Activated naive CD4-positive, alpha-beta T cell treated with anti-CD3 and anti-CD28 coated beads, Interleukin-2, amount 50 U/mL, for 24 hours (primary cell): Measurements from ENCODE around the gene TBC1D22A.

Experiments used
- H3K27ac Mint-ChIP-seq: one replicate; pipeline ENCODE4 v1.8.0; 2021; ENCODE audit warnings: mild to moderate bottlenecking, mixed read lengths
- H3K27me3 Mint-ChIP-seq: one replicate; pipeline ENCODE4 v1.8.0; 2021; ENCODE audit warnings: mixed read lengths
- H3K36me3 Mint-ChIP-seq: one replicate; pipeline ENCODE4 v1.8.0; 2021; ENCODE audit warnings: mixed read lengths
- H3K4me1 Mint-ChIP-seq: one replicate; pipeline ENCODE4 v1.8.0; 2021; ENCODE audit warnings: mixed read lengths
- H3K4me3 Mint-ChIP-seq: one replicate; pipeline ENCODE4 v1.8.0; 2021; ENCODE audit warnings: mild to moderate bottlenecking, mixed read lengths
- H3K9me3 Mint-ChIP-seq: one replicate; pipeline ENCODE4 v1.8.0; 2021; ENCODE audit warnings: mixed read lengths

The TBC1D22A gene

GRCh38 chr22:46746620-46747019, 15.8 kb upstream of the TBC1D22A start:
- no peaks in the 10 kb centered on the region for H3K9me3 Mint-ChIP-seq
- H3K36me3 Mint-ChIP-seq = peaks cover 4% of the 10 kb centered on the region
- no peak overlapping the region for H3K27ac Mint-ChIP-seq
- H3K27me3 Mint-ChIP-seq = no peaks in the 10 kb centered on the region
- no peak overlapping the region for H3K4me3 Mint-ChIP-seq
- H3K4me1 Mint-ChIP-seq = peaks cover 33% of the 10 kb centered on the region

GRCh38 chr22:46747646-46748045, 14.8 kb upstream of the TBC1D22A start:
- no peaks in the 10 kb centered on the region for H3K27me3 Mint-ChIP-seq
- peaks cover 4% of the 10 kb centered on the region for H3K36me3 Mint-ChIP-seq
- H3K4me3 Mint-ChIP-seq = no peak overlapping the region
- H3K4me1 Mint-ChIP-seq = peaks cover 33% of the 10 kb centered on the region
- no peak overlapping the region for H3K27ac Mint-ChIP-seq
- no peaks in the 10 kb centered on the region for H3K9me3 Mint-ChIP-seq

- Mint-ChIP-seq H3K27ac (peak overlapping the region; percentile 81), H3K36me3 (no peaks in the 10 kb centered on the region), H3K4me3 (peak overlapping the region; percentile 72), H3K4me1 (peaks cover 33% of the 10 kb centered on the region), H3K9me3 (no peaks in the 10 kb centered on the region), H3K27me3 (no peaks in the 10 kb centered on the region)
These were observed 14.1 kb upstream of the TBC1D22A start for GRCh38 chr22:46748206-46748907.

DNA sequence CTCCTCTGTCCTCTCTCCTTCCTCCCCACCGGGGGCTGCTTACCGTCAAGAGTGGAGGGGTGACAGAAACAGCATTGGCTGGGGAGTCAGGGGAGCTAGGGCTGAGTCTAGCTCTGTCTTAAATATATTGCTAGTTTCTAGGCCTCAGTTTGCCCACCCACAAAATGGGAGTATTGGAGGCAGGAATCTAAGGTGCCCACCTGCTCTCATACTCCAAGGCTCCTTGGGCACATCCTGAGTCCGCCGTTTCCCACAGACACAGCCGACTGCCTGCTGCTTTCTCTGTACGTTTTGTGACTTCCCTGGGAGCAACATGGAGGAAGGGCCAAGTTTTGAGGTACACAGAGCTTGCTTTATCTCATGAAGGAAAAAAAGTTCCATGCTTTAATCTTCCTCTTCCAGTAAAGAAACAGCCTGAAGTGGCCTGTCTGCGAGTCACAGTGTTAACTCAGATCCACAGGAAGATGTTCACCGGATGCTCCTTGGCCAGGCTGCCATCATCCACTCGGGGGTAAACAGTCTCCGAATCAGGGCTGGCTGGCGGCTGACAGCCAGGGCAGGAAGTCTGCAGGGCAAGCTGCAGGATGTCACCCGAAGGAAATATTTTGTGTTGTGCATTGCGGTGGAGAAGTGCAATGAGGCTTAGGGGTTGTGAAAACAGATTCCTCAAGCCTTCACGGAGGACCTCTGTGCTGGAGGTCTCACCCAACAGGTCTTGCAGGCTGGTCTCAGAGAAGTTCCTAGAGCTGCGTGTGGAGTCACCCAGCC, 13.4 kb upstream of the TBC1D22A start:
- Mint-ChIP-seq H3K27me3 (no peaks in the 10 kb centered on the region), H3K4me1 (peaks cover 33% of the 10 kb centered on the region), H3K4me3 (peak overlapping the region; percentile 72), H3K9me3 (no peaks in the 10 kb centered on the region), H3K36me3 (no peaks in the 10 kb centered on the region), H3K27ac (peak overlapping the region; percentile 81)

GRCh38 chr22:46749682-46750529, 12.5 kb upstream of the TBC1D22A start:
- Mint-ChIP-seq H3K4me1 (peaks cover 33% of the 10 kb centered on the region), H3K27ac (peak overlapping the region; percentile 81), H3K27me3 (no peaks in the 10 kb centered on the region), H3K4me3 (peak overlapping the region; percentile 72), H3K9me3 (no peaks in the 10 kb centered on the region), H3K36me3 (no peaks in the 10 kb centered on the region)

DNA sequence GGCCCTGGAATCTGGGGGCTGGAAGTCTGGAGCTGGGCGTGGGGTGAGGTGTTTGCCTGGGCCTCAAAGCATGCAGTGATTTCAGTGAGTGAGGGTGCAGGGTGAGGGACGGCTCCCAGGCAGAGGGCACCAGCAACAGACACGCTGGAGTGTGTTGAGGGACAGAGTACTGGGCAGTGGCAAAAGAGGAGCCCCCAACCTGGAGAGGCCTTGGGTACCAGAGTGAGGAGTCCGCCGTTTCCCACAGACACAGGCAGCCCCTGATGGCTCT, 12.0 kb upstream of the TBC1D22A start:
- Mint-ChIP-seq H3K4me3 (no peak overlapping the region), H3K27ac (no peak overlapping the region)

DNA sequence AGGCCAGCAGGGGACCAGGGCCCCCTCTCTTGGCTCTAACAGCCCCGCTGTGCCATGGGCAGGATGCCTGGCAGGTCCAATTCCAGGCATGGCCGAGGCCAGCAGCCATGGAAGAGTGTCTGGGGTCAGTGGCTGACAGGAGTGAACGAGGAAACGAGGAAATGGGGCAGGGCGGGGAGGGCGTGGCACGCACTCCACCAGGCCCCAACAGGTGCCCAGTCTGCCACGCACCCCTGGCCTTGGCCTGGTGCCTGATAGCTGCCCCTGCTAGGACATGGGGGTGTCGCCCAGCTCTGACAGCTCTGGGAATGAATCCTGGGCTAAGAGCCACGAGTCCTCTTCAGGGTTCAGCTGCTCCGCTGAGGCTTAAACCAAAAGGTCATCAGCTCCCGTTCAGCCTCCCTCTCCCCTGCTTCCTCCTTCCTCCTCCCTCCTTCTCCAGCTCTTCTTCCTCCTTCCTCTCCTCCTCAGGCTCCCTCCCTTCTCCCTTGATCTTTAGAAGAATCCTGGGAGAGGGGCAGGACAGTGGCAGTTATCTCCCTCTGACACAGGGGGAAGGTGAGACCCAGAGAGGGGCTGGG, 11.5 kb upstream of the TBC1D22A start:
- Mint-ChIP-seq H3K4me1 (peaks cover 33% of the 10 kb centered on the region), H3K4me3 (no peak overlapping the region), H3K36me3 (no peaks in the 10 kb centered on the region), H3K9me3 (no peaks in the 10 kb centered on the region), H3K27ac (no peak overlapping the region), H3K27me3 (no peaks in the 10 kb centered on the region)

More for the DNA sequence above, 12.0 kb upstream of the TBC1D22A start:
- Mint-ChIP-seq H3K9me3 (no peaks in the 10 kb centered on the region), H3K27me3 (no peaks in the 10 kb centered on the region), H3K4me1 (peaks cover 33% of the 10 kb centered on the region), H3K36me3 (no peaks in the 10 kb centered on the region)

DNA sequence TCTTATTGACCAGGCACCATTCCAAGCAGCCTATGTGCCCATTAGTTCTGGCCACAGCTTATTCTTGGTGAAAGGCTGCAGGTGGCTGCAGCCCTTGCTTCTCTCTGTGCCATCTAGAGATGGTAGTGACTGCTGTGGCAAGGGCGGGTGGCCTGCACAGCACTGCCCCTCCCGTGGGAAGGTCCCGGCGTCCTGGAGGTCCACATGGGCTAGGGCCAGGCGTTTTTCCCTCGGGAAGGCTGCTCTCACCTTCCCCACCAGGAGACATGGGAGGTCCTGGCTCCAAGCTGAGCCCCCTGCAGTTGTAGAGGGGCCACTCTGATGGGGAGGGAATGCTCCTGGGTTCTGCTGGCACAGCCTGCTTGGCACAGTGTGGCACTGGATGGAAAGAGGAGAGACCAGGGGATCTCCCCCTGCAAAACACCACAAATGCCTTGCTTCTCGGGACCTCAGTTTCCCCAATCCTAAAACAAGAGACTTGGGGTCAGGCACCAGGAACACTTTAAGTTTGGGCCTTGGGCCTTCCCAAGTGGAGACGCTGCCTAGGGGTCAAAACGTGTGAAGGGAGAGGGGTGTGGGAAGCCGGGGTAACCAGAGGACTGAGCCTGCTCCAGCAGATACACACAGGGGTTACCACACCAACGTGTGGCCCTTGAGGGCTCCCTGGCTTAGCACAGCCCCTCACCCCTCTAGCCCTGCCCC, 10.0 kb upstream of the TBC1D22A start:
- peaks cover 6% of the 10 kb centered on the region for H3K9me3 Mint-ChIP-seq
- no peak overlapping the region for H3K4me3 Mint-ChIP-seq
- H3K27me3 Mint-ChIP-seq = no peaks in the 10 kb centered on the region
- peaks cover 3% of the 10 kb centered on the region for H3K36me3 Mint-ChIP-seq
- H3K4me1 Mint-ChIP-seq = peaks cover 44% of the 10 kb centered on the region
- H3K27ac Mint-ChIP-seq = no peak overlapping the region

GRCh38 chr22:46752988-46753310, 9.5 kb upstream of the TBC1D22A start:
- Mint-ChIP-seq H3K27me3 (no peaks in the 10 kb centered on the region), H3K27ac (no peak overlapping the region), H3K36me3 (peaks cover 3% of the 10 kb centered on the region), H3K4me1 (peaks cover 41% of the 10 kb centered on the region), H3K9me3 (peaks cover 6% of the 10 kb centered on the region), H3K4me3 (no peak overlapping the region)

GRCh38 chr22:46753360-46753759, 9.1 kb upstream of the TBC1D22A start:
- Mint-ChIP-seq H3K4me1 (peaks cover 39% of the 10 kb centered on the region), H3K27me3 (no peaks in the 10 kb centered on the region), H3K4me3 (no peak overlapping the region), H3K27ac (no peak overlapping the region), H3K9me3 (peaks cover 6% of the 10 kb centered on the region), H3K36me3 (peaks cover 3% of the 10 kb centered on the region)

GRCh38 chr22:46753761-46754109, 8.7 kb upstream of the TBC1D22A start:
- Mint-ChIP-seq H3K9me3 (peaks cover 6% of the 10 kb centered on the region), H3K27ac (no peak overlapping the region), H3K36me3 (peaks cover 3% of the 10 kb centered on the region), H3K4me3 (no peak overlapping the region), H3K27me3 (no peaks in the 10 kb centered on the region), H3K4me1 (peaks cover 41% of the 10 kb centered on the region)

DNA sequence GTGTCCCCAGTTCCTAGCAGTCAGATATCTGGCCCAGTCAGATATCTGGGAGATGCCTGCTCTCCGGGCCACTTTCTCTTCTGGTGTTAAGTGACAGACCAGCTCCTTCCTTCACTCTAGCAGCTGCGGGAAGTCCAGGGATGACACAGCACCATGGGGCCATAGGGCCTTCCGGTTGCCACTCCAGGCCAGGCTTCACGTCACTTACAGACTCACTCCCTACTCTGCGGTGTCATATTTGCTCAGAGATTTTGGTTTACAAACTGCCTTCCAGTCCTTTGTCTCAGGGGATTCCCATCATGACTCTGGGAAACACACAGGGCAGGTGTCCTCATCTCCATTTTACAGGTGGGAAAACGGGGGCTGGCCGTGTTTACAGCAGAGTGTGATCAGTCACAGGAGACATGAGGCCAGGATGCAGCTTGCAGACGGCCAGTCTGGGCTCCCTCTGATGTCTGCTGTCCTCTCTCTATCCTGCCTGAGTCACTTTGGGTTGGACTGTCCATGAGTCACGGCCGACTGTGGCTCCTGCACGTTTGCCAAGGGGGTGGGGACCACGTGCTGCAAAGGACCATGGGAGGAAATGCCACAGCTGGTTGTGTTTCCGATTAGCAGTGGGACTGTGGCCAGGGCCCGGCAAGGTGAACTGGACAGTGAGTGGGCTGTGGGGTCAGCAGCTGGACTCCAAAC, 8.2 kb upstream of the TBC1D22A start:
- no peak overlapping the region for H3K4me3 Mint-ChIP-seq
- peaks cover 6% of the 10 kb centered on the region for H3K9me3 Mint-ChIP-seq
- peak overlapping the region; percentile 32 for H3K27ac Mint-ChIP-seq
- peaks cover 39% of the 10 kb centered on the region for H3K4me1 Mint-ChIP-seq
- peaks cover 3% of the 10 kb centered on the region for H3K36me3 Mint-ChIP-seq
- no peaks in the 10 kb centered on the region for H3K27me3 Mint-ChIP-seq

DNA sequence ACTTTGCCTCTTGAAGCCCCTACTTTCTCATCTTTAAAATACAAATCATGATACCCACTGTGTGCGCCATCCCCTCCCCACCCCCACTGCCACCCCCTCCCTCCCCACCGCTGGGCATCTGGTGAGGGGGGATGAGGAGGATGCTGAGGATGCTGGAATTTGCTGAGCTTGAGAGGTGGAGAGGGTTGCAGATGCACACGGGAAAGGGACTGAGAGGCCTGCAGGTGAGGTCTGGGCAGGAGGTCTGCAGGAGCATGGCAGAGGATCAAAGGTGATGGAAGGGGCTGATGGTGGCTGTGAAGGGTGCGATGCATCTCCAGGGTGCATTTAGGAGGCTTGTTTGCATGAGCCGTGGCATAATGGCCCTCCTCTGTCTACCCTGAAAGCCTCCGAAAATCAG, 7.6 kb upstream of the TBC1D22A start:
- Mint-ChIP-seq H3K9me3 (peaks cover 6% of the 10 kb centered on the region), H3K4me3 (no peak overlapping the region), H3K36me3 (peaks cover 3% of the 10 kb centered on the region), H3K27me3 (no peaks in the 10 kb centered on the region), H3K4me1 (peaks cover 33% of the 10 kb centered on the region), H3K27ac (no peak overlapping the region)

DNA sequence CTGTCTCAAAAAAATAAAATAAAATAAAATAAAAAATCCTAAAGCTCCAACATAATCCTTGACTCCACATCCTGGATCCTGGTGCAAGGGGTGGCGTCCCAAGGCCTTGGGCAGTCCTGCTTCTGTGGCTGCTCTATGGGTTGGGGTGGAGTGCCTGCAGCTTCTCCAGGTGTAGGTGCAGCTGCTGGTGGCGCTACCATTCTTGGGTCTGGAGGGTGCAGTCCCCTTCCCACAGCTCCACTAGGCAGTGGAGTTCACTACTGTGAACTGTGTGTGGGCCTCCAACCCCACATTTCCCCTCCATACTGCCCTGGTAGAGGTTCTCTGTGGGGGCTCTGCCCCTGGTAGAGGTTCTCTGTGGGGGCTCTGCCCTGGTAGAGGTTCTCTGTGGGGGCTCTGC, 6.9 kb upstream of the TBC1D22A start:
- Mint-ChIP-seq H3K9me3 (peaks cover 6% of the 10 kb centered on the region), H3K27me3 (no peaks in the 10 kb centered on the region), H3K36me3 (peaks cover 3% of the 10 kb centered on the region), H3K4me1 (peaks cover 26% of the 10 kb centered on the region), H3K4me3 (no peak overlapping the region), H3K27ac (no peak overlapping the region)

- peaks cover 6% of the 10 kb centered on the region for H3K9me3 Mint-ChIP-seq
- H3K27ac Mint-ChIP-seq = peak overlapping the region; percentile 38
- peaks cover 3% of the 10 kb centered on the region for H3K36me3 Mint-ChIP-seq
- peaks cover 28% of the 10 kb centered on the region for H3K4me1 Mint-ChIP-seq
- H3K4me3 Mint-ChIP-seq = no peak overlapping the region
- H3K27me3 Mint-ChIP-seq = no peaks in the 10 kb centered on the region
These were observed 6.4 kb upstream of the TBC1D22A start for GRCh38 chr22:46756097-46756496.
